MV-4-11 (cell line): ENCODE results near the gene ECD.
"Not testable (repeated sequence)": the region's sequence is repeated elsewhere in the genome, so short reads cannot be mapped to it uniquely, and the experiment has no call there.

ENCODE experiments used
- DNase-seq: peaks from one replicate; lab custom pipeline; 2025; lab: John Stamatoyannopoulos, UW

The ECD gene

GRCh38 chr10:73159038-73159648, 8.7 kb downstream of the ECD start:
- peak; percentile 50 for DNase-seq

- no peak for DNase-seq
Observed at GRCh38 chr10:73156054-73156453, 11.8 kb downstream of the ECD start.

- DNase-seq, result no peak
Observed at GRCh38 chr10:73152009-73152408, 15.8 kb downstream of the ECD start.

GRCh38 chr10:73150633-73151413, 17.0 kb downstream of the ECD start:
- DNase-seq, result not testable (repeated sequence)

- no peak for DNase-seq
Observed at GRCh38 chr10:73141603-73142002, 26.2 kb downstream of the ECD start.

- DNase-seq, result no peak
Observed at GRCh38 chr10:73139251-73139650, 28.6 kb downstream of the ECD start.

- DNase-seq, result no peak
Observed at GRCh38 chr10:73136627-73137026, 31.2 kb downstream of the ECD start.

GRCh38 chr10:73134727-73135126, 33.1 kb downstream of the ECD start:
- DNase-seq, result no peak

- DNase-seq, result no peak
Observed at GRCh38 chr10:73131913-73132686, 35.7 kb downstream of the ECD start.

GRCh38 chr10:73131301-73131700, 36.5 kb downstream of the ECD start:
- DNase-seq, result no peak

GRCh38 chr10:73126343-73126742, 41.5 kb downstream of the ECD start:
- no peak for DNase-seq

- DNase-seq, result no peak
Observed at GRCh38 chr10:73119952-73120351, 47.9 kb downstream of the ECD start.

- no peak for DNase-seq
Observed at GRCh38 chr10:73119457-73119856, 48.4 kb downstream of the ECD start.

GRCh38 chr10:73117976-73118743, 49.6 kb downstream of the ECD start:
- peak; percentile 28 for DNase-seq

GRCh38 chr10:73116017-73116416, 51.8 kb downstream of the ECD start:
- DNase-seq, result no peak

- no peak for DNase-seq
Observed at GRCh38 chr10:73113551-73113950, 54.3 kb downstream of the ECD start.

- DNase-seq, result not testable (repeated sequence)
Observed at GRCh38 chr10:73112032-73112431, 55.8 kb downstream of the ECD start.

- peak; percentile 92 for DNase-seq
Observed at GRCh38 chr10:73110345-73110849, 57.4 kb downstream of the ECD start, which contains the start of gene NUDT13. Gene NUDT13 (plus strand): TSS chr10:73110455. CDS start chr10:73114366, 3,911 bp downstream.

GRCh38 chr10:73109248-73109652, 58.6 kb downstream of the ECD start:
- DNase-seq, result not testable (repeated sequence)

- DNase-seq, result no peak
Observed at GRCh38 chr10:73106301-73106700, 61.5 kb downstream of the ECD start.

- DNase-seq, result no peak
Observed at GRCh38 chr10:73099141-73099540, 68.7 kb downstream of the ECD start.

- DNase-seq, result no peak
Observed at GRCh38 chr10:73097305-73097670, 70.5 kb downstream of the ECD start.
